GF-D8 (cell line): ENCODE data around the gene ASPM.
"Not testable (repeated sequence)": the region's sequence is repeated elsewhere in the genome, so short reads cannot be mapped to it uniquely, and the experiment has no call there.

Source experiments
- DNase-seq: peaks from one replicate; lab custom pipeline; 2025; lab: John Stamatoyannopoulos, UW

Gene ASPM

DNA sequence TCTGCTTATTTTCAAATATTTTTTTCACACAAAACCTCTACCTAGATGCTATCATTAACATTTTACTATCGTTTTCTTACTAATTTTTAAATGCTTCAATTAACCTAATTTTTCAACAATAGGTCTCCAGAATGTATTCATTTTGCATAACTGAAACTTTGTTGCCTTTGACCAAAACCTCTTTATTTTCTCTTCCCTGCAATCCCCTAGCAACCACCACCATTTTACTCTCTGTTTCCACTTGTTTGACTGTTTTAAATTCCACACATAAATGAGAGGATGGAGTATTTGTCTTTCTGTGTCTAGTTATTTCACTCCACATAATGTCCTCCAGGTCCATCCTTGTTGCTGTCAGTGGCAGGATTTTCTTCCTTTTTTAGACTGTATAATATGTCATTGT lies 69.9 kb downstream of the ASPM start:
- no peak for DNase-seq

- DNase-seq = no peak
Measured at GRCh38 chr1:197073978-197074377, 72.5 kb downstream of the ASPM start.

DNA sequence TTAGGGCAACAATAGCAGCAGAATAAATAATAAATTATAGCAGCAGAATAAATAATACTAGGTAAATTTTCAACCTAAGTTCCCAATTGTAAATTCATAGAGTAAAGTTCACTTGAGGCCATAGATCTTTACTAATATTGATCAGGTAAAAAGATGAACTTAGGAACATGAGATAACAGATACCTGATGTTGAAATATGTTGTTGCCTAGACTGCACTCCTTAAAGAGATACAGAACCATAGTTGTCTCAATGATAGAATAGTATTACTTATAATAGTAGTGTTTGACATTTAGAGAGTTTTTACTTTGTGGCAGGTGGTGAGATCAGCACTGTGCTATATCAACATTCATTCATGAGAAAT lies 79.0 kb downstream of the ASPM start:
- no peak for DNase-seq

- DNase-seq = no peak
Measured at GRCh38 chr1:197066719-197067456, 79.6 kb downstream of the ASPM start, which contains the start of gene F13B. Gene F13B (minus strand): TSS chr1:197067260. CDS start chr1:197067223, 37 bp downstream.

DNA sequence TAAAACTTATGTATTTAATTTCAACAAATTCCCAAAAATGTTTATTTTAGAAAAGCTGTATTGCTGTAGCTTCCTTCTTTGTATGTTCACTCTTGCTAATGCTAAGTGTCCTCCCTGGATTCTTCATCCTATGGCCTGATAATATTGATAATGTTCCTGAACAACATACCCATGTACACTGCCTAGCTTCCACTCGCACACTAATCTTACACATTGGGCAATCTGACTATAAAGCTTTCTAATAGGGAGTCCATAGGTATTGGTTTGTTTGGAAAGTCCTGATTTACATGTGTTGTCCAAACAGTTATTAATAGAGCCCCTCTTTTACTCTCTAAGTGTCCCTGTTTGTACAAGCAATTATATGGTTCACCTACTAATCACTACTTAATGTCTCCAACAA lies 80.2 kb downstream of the ASPM start:
- no peak for DNase-seq

DNA sequence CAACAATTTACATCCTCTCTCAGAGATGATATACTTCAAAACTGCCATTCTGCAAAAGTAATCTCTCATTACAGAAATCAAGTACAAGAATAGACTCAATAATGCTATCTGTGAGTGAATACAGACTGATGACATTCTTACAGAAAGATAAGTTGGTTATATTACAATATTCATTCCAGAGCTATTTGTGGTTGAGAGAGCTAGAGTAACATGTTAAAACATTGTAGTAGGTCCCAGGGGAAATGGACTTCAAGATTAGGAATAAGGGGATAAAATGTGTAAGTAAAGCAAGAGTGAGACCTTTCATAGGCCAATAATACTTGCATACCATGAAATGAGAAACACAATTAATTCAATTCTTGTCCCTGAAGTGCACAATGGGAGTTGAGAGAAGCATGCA lies 80.9 kb downstream of the ASPM start:
- no peak for DNase-seq

GRCh38 chr1:197063212-197063611 lies 83.3 kb downstream of the ASPM start:
- no peak for DNase-seq

- DNase-seq = no peak
Measured at GRCh38 chr1:197062692-197063091, 83.8 kb downstream of the ASPM start.

- no peak for DNase-seq
Measured at GRCh38 chr1:197049100-197049499, 97.4 kb downstream of the ASPM start.

- no peak for DNase-seq
Measured at GRCh38 chr1:197042676-197043341, 103.7 kb downstream of the ASPM start.

- DNase-seq = no peak
Measured at GRCh38 chr1:197041486-197042353, 104.7 kb downstream of the ASPM start.

- DNase-seq = no peak
Measured at GRCh38 chr1:197036861-197037260, 109.6 kb downstream of the ASPM start.

- DNase-seq = not testable (repeated sequence)
Measured at GRCh38 chr1:197034631-197035339, 111.7 kb downstream of the ASPM start.
